DMS153 (cell line): ENCODE results near the gene HOXA2.

Experiments used
- DNase-seq: peaks from one replicate; lab custom pipeline; 2025; lab: John Stamatoyannopoulos, UW

HOXA2 gene

DNA sequence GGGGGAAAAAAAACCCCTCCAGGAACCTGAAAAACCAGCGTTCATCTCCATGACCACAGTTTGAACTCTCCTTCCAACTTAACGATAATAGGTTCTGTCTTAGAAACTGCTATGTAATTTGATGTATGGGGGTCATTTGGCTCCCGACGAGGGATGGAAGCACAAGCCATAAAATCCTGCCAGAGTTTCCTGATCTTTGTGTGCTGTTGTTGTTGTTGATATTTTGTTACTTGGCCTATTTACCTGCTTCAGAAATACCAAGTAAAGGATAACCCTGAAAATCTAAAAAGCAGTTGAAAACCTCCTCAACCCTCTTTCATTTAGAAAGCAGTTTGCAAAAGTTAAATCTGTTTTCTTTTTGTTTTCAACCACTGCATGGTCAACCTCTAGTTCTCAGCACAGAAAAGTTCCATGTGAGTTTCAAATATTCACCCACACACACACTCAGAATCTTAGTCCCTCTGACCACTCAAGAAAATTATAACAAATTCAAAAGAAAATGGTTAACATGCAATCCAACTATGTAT is 9.3 kb upstream of the HOXA2 start:
- no peak for DNase-seq

DNA sequence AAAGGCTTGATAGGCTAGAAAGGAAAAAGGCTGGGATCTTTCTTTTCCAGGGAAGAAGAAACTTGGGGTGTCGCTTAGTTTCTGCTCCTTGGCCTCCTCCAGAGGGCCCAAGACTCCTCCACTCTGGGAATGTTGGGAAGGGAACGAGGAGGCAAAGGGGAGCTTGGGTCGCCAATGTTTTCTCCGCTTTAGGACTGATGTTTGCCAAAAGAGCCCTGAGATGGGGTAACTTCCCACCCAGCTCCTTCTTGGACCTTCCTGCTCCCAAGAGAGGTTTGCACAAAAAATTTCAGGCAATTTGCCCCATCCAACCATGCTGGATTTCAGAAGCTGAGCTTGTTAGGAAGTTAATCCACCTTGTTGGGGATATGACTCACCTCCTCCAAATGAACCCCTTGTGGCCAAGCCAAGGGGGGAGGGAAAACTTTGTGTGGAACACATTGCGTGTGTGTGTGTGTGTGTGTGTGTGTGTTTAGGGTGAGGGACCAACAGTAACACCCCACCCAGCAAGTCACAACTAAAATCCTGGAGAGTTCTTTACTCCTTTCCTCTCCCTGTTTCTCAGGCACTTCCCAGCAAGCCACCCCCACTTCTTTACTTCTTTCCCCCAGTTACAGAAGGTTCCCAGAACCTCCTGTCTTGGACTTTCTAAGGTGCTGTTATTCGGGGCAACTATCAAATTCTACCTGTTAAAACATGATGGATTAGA is 8.7 kb upstream of the HOXA2 start:
- DNase-seq = no peak

DNA sequence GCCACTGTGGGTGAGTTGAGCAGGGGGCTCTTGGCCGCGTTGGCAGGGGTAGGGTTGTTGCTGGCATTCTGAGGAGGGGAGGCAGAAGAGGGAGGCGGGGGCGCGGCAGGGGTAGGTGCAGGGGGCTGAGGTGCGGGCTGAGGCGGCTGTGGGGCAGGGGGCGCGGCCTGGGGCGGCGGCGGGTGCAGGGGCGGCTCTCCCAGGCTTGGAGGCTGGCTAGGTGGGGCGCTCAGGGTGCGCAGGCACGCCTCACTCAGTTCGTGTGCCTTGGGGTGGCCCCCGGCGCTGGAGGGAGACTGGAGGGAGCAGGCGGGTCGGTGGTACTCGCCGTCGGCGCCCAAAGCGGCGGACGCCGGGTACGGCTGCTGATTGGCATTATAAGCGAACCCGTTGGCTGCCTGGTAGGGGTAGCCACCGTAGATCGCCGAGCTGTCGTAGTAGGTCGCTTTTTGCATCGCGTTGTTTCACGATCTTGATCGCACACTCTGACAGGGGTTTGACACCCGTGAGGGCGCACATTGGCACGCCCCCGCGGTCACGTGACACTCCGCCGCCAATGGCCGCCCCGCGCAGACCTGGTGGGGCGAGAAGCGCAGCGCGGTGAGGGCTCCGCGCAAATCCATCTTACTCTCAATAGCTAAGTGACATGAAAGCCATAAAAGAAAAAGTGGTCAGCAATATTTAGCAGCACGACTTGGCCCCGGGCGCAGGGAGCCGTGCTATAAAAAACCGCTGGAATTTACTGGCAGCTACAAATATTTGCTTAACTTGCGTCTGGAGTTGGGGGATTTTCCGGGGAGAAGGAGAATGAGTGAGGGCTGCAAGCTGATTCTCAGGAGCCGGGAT is 7.9 kb upstream of the HOXA2 start:
- no peak for DNase-seq

DNA sequence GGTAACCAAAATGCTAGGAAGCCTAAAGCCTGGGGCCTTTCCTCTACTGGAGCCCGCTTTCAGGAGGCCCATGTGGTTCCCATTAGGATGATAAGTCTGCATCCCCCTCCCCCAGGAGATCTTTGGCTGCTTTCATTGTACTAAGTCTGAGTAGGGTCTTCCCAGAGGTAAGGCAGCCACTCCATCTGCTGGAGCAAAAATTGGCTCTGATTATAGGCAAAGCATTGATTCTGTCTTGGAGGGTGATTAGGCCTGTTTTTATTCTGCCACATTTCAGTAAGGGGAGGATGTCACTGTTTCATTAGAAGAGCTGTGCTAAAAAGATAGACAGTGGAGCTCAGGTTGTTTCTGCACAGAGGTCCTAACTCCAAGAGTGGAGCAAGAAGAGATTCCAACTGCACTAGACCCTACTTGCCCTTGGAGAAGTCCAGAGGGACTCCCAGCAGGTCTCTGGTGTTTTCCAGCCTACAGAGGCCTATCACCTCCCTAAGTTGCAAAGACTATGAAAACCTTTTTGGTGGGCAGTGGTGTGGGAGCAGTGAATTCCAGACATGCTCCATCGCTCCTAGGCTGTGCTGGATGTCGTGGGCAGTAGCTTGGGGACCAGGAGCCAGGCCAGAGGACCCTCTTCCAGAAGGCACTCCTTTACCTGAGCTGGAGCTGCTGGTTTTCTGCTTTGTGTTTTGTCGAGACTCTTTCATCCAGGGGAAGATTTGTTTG is 7.1 kb upstream of the HOXA2 start:
- DNase-seq = no peak

DNA sequence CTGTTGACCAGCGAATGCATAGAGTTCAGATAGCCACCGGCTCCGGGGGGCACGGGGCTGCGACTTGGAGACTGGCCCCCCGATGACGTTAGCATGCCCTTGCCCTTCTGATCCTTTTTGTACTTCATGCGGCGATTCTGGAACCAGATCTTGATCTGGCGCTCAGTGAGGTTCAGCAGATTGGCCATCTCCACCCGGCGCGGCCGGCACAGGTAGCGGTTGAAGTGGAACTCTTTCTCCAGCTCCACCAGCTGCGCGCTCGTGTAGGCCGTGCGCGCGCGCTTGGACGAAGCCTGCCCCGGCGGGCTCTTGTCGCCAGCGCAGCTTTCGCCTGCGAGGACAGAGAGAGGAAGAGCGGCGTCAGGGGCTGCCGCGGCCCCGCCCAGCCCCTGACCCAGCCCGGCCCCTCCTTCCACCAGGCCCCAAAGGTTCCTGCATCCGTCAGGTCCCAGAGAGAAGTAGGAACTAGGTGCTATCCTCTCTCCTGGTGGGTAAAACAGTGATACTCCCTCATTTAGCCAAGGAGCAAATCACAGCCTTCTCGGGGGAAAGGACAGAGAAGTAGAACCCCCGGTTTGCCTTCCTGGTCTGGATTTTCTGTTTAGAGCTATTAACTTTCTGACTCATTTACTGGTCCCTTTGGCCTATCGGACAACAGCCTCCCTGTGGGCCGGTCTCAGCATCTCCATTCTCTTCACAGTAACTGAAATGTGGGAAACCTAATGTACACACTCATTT is 6.1 kb upstream of the HOXA2 start:
- DNase-seq = no peak

DNA sequence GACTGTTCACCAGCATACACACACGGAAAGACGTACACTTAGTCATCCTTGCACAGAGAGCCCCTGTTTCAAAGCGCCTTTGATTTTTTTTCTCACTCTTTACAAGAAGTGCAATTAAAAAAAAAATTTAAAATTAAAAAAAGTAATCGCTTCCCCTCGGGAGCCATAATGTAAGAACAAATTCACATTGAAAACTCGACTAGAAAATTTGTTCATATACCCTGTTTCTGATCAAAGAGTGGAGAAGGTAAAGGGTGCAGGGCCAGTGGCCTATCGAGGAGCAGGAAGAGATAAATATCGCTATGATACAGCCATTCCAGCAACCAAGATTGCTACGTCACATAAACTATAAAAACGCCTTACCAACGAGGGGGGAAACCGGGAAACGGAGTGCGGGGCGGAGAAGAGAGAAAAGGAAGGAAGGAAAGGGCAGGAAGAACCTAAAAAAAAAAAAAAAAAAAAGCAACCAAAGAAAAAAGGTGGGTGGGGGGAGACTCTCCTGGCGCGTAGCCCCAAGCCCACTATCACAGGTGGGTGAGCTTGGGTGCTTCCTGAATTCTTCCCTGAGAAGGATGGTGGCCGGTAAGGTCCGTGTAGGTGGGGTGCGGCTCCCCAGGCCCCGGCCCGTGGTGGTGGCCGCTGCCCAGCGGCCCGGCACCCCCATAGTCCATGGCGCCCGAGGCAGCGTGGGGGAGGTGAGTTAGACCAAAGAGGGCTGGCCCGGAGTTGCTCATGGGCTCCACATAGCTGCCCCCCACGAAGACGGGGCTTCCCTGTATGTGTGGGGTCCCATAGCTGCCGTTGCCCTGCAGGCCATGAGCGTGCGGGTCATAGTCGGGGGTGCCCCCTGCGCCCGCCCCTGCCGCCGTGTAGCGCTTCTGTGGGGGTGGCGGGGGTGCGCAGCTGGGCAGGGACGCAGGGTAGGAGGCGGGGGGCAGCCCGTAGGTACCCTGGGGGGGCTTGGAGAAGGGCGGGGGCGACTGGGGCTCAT is 5.2 kb upstream of the HOXA2 start:
- DNase-seq = no peak

DNA sequence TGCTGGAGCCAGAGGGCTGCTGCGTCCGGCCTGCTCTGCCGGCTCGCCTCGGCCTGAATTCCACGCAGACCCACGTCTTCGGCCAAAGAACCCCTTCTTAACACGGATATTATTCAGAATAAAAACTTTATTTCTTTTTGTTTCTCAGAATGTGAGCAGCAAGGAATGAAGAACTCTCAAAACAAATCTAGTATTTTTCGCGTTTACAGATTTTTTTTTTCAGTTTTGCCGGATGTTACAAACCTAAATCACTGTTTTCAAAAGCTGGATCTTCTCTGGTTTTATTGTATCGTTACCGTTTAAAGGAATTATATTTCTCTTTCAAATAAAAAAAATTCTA is 4.4 kb upstream of the HOXA2 start:
- no peak for DNase-seq

DNA sequence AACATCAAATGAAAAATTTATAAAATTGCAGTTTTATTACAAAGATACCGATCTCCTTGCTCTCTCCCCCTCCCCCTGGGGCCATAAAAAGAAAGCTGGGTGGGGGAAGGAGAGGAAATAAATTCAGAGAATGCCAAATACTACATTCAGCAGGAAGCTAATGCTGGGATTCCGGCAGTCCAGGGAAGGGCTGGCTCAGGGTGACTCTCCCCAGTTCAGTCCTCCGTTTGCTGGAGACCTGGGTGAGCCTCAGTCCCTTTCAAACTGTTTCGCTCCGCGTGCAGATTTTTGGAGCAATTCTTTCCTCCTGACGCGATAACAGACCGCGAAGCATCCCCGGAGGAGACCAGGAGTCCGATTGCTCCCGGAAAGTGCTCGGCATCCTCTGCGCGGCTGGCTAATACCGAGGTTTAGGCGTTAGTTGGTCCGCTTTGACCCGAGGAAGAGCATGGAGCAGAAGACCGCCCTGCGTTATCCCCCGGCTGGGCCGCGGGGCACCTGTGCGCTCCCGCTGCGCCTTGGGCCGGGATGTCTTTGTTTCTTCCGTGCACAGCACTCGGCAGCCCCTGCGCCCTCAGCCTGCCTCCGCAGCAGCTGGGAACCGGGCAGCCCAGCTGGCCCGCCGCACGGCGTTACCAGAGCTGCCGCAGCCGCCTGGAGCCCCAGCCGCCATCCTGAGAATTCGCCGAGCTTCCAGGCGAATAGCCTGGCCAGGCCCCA is 3.9 kb upstream of the HOXA2 start:
- DNase-seq = no peak

DNA sequence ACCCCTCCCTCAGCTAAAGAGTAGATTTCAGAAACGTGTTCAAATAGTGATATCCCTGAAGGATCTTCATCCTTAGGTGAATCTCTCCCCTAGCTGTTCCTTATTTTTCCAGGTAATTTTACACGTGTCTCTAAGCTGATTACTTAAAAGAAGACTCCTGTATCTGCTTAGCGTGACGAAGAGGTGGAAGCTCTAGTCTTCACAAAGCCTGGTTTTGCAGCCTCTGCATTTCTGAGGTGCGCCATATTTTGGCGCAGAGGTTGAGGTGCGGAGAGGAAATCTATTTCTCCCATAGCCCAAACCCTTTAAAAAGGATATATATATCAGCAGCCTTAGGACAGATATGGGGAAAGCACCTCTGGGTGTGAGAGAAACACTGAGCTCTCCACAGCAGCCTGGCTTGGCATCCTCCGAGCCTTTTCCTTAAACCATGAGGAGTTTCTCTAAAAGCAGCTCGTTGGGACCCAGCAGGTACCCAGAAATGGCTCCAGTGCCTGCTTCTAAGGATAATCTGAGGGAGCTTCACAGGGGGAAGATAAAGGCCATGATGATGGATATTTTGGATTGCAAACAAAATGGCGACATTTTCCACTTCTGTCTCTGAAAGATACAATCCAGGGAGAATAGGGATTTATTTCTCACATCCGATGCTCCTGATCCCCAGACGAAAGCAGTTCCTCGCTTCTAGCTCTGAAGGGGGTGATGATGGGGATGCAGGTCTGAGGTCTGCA is 3.0 kb upstream of the HOXA2 start:
- no peak for DNase-seq

DNA sequence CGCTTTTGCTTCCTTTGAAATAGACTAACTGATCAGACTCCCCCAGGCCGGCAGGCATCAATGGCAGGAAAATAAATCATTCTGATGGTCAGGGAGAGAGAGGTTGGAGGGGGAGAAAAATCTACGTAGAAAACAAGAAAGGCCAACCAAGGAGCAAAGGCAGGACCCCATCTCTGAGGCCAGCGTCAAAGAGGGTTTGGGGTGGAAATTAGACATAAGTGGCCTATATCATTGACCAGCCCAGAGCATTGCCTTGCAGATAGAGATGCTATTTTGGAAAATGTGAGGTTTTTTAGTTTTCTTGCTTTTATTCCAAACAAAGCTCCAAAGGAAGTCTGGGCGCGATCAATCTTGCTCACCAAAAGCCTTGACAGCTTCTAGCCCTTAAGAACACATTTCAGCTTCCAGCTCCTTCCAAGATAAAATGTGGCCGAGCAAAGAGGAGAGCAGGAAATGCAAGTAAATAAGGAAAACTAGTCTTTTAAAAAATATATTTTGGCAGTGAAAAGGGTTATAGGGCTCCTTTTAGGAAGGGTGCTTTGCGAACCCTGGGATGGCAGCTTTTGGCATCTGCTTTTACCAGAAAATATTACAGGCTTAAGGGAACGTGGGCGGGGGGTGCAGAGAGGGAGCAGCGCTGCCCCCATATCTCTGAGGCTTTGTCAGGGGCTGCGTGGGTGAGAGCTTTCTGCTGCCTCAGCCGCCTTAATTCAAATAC is 2.0 kb upstream of the HOXA2 start:
- no peak for DNase-seq

DNA sequence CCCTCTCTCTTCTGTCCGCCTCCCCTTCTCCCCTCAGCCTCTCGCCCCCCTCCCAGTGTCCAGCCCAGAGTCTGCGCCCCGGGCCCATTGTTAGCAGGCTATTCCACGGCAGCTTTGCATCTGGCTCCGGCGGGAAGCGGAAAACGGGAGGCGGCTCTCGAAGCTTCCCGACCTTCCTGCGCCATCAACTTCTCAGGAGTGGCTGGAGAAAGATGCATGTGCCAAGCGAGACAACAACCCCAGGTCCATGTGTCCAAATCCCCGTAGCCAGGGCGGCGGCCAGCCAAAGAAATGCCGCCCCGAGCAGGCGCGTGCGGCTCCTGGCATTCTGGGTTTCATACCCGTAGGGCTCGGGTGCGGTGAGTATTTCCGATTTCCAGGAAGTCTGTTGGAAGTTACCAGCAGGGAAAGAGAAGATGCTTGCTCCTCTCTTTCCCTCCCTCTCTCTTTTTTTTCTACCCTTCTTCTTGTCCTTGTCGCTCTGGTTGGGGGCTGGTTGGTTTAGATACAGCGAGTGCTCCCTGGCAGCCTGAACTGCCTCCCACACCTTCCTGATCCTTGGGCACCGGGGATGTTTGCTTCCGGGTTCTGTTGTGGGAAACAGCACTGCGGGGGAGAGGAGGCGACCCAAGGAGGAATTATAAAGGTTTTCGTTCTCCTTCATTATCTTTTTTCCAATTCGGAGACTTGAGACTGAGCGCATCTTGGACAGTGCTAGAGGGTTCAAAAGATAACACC is 1.2 kb upstream of the HOXA2 start:
- DNase-seq = no peak

DNA sequence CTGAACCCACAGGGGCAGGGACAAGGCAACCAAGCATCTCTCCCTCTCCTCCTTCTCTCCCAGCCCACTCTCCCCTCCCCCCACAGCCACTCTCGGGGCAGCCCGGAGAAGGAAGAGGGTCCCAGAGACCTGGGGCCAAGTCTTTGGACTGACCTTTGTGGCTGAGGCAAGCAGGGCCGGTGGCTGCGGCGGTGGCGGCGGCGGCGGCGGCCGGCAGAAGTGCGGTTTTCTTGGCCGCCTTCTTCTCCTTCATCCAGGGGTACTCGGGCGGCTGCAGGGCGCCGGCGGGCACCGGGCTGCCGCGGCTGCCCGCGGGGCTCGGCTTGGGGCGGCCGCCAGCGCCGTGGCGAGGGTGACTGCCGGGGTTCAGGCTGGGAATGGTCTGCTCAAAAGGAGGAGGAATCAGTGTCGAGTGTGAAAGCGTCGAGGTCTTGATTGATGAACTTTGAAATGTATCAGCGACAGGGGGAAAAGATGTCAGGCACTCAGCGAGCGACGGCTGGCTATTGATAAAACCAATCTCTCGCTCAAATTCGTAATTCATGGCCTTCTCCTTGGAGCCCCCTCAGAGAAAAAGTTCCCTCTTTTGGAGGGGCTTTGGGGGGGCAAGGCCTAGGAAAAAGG is 414 bp downstream of the HOXA2 start:
- DNase-seq = no peak

DNA sequence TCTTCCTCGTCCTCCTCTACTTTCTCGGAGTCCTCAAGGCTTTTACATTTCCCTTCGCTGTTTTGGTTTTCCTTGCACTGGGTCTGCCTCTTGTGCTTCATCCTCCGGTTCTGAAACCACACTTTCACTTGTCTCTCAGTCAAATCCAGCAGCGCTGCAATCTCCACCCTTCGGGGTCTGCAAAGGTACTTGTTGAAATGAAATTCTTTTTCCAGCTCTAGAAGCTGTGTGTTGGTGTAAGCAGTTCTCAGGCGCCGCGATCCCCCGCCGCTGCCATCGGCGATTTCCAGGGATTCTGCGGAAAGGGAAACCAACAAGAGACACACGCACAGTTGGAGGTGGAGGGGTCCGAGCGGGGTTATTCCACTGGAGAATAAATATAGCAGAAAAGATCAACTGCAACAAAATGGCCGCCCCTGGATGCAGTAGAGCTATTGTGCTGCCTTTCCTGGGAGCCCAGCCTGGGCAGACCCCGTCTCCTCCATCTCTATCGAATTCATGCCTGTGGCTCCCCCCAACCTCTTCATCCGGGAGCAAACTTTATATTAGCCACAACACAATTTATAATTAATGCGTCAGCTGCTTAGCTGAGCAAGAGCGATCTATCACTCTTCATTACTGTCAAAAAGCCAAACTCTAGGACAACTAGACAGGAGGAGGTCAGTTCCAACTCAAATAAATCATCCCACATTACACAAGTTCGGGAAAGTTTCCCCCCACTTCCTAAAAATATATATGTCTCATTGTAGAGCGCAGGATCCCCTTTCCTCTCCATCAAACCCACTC is 1.1 kb downstream of the HOXA2 start:
- DNase-seq = no peak

DNA sequence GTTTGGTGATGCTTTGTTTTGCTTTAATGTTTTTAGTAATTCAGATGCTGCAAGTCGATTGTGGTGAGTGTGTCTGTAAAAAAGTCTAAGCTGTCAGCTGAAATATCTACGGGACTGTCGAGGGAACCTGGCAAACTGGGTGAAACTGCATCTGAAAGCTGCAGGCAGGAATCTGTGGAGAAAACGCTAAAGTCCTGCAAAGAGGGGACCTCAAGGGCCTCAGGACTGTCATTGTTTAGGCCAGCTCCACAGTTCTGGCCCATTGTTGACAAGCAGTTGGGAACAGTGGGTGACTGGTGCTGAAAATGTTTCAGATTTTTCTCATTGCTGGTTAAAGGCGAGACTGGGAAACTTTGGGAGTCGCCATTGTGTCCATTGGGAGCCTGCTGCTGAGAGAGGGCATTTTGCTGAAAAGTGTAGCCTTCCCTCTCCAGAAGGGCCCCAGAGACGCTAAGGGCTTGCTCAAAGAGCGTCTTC is 1.8 kb downstream of the HOXA2 start:
- DNase-seq = no peak

DNA sequence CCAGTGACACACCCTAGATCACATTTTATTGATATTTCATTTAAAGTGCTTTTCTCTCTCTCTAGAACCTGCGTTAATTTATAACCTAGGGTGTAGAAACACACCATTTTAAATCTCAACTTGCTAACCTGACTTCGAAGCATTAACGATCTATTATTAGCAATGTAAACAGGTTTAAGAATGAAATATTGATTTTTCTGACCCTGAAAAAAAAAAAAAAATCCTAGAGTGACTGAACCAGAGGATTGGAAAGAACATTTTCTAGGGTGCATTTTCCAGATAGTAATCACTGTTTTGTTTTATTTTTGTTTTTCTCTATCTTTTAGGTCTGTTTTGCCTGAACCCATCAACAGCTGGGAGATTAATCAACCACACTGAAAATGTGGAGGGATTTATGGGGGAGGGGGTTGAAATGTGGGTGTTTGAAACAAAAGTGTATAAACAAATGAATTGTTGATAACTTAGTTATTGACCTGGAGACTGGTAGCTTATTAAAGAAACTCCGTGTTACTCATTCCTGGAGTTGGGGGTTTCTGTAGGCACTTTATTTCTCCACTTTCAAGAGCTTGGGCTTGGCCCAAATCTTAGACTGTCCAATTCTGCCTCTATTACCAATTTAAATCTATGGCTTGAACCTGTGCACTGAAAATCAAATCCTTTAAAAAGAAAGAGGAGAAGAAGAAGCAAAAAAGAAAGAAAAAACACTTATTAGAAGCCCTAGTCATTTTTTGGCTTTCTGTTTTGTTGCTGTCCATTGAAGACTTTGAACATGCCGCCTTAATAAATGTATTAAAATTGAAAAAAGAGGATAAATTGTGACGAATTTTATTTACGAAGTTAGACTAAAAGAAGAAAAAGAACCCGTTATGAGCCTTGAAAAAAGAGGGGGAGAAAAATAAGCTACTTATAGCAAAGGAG is 2.8 kb downstream of the HOXA2 start:
- DNase-seq = no peak
